HEK293 (cell line): ENCODE results near the gene AXL.
A peak's percentile ranks its signal among the peaks of the same experiment; 100 is the strongest.

Source experiments
- BCL11B ChIP-seq: fragments of 450-650 bp; formaldehyde crosslinking; IDR thresholded peaks from 2 replicates; pipeline ENCODE4 v1.5.1; 2016; ENCODE audit warnings: low read depth, missing biosample characterization, missing genetic modification characterization
- EGR2 ChIP-seq: fragments of 450-650 bp; formaldehyde crosslinking; IDR thresholded peaks from 2 replicates; pipeline ENCODE4 v1.5.1; 2016; ENCODE audit warnings: low read depth, missing biosample characterization, missing genetic modification characterization
- GLIS2 ChIP-seq: fragments of 450-650 bp; formaldehyde crosslinking; IDR thresholded peaks from 2 replicates; pipeline ENCODE4 v1.5.1; 2016; ENCODE audit warnings: missing biosample characterization, missing genetic modification characterization
- HOXC10 ChIP-seq: sonication (generic); formaldehyde crosslinking; IDR thresholded peaks from 2 replicates; pipeline ENCODE4 v1.8.1; 2023; ENCODE audit warnings: mild to moderate bottlenecking, missing genetic modification reagents
- PRDM1 ChIP-seq: fragments of 450-650 bp; formaldehyde crosslinking; IDR thresholded peaks from 2 replicates; pipeline ENCODE4; 2016; ENCODE audit warnings: missing biosample characterization, missing genetic modification characterization
- RBAK ChIP-seq: fragments of 450-650 bp; formaldehyde crosslinking; IDR thresholded peaks from 2 replicates; pipeline ENCODE4 v1.5.1; 2016; ENCODE audit warnings: missing biosample characterization, missing genetic modification characterization
- SALL2 ChIP-seq: fragments of 450-650 bp; formaldehyde crosslinking; IDR thresholded peaks from 2 replicates; pipeline ENCODE4 v1.5.0; 2017; ENCODE audit warnings: missing biosample characterization, mild to moderate bottlenecking, missing genetic modification characterization, borderline replicate concordance
- SP2 ChIP-seq: fragments of 450-650 bp; formaldehyde crosslinking; IDR thresholded peaks from 2 replicates; pipeline ENCODE4 v1.5.1; 2016; ENCODE audit warnings: missing biosample characterization, missing genetic modification characterization
- SP3 ChIP-seq: fragments of 450-650 bp; formaldehyde crosslinking; IDR thresholded peaks from 2 replicates; pipeline ENCODE4 v1.5.1; 2016; ENCODE audit warnings: missing biosample characterization, missing genetic modification characterization
- ZBTB11 ChIP-seq: fragments of 450-650 bp; formaldehyde crosslinking; conservative IDR thresholded peaks from 2 replicates; pipeline ENCODE4 v1.5.1; 2016; ENCODE audit warnings: low read depth, missing biosample characterization, missing genetic modification characterization
- ZFP37 ChIP-seq: fragments of 450-650 bp; formaldehyde crosslinking; IDR thresholded peaks from 2 replicates; pipeline ENCODE4 v1.5.1; 2016; ENCODE audit warnings: missing biosample characterization, missing genetic modification characterization
- ZNF114 ChIP-seq: fragments of 450-650 bp; formaldehyde crosslinking; IDR thresholded peaks from 2 replicates; pipeline ENCODE4 v1.5.0; 2017; ENCODE audit warnings: missing biosample characterization, missing genetic modification characterization
- ZNF121 ChIP-seq: fragments of 450-650 bp; formaldehyde crosslinking; IDR thresholded peaks from 2 replicates; pipeline ENCODE4 v1.5.1; 2016; ENCODE audit warnings: missing biosample characterization, missing genetic modification characterization
- ZNF174 ChIP-seq: fragments of 450-650 bp; formaldehyde crosslinking; IDR thresholded peaks from 2 replicates; pipeline ENCODE4 v1.5.0; 2017; ENCODE audit warnings: missing biosample characterization, mild to moderate bottlenecking, missing genetic modification characterization
- ZNF221 ChIP-seq: fragments of 450-650 bp; formaldehyde crosslinking; IDR thresholded peaks from 2 replicates; pipeline ENCODE4 v1.5.1; 2017; ENCODE audit warnings: missing biosample characterization, missing genetic modification characterization, borderline replicate concordance
- ZNF266 ChIP-seq: fragments of 450-650 bp; formaldehyde crosslinking; IDR thresholded peaks from 2 replicates; pipeline ENCODE4 v1.5.1; 2016; ENCODE audit warnings: missing biosample characterization, missing genetic modification characterization, low read depth
- ZNF324 ChIP-seq: fragments of 450-650 bp; formaldehyde crosslinking; IDR thresholded peaks from 2 replicates; pipeline ENCODE4 v1.5.1; 2016; ENCODE audit warnings: missing biosample characterization, missing genetic modification characterization
- ZNF341 ChIP-seq: fragments of 450-650 bp; formaldehyde crosslinking; IDR thresholded peaks from 2 replicates; pipeline ENCODE4; 2016; ENCODE audit warnings: low read depth, missing biosample characterization, missing genetic modification characterization
- ZNF398 ChIP-seq: fragments of 450-650 bp; formaldehyde crosslinking; IDR thresholded peaks from 2 replicates; pipeline ENCODE4 v1.5.1; 2017; ENCODE audit warnings: missing biosample characterization, missing genetic modification characterization
- ZNF558 ChIP-seq: fragments of 450-650 bp; formaldehyde crosslinking; IDR thresholded peaks from 2 replicates; pipeline ENCODE4 v1.5.1; 2016; ENCODE audit warnings: missing biosample characterization, missing genetic modification characterization
- ZNF600 ChIP-seq: fragments of 450-650 bp; formaldehyde crosslinking; IDR thresholded peaks from 2 replicates; pipeline ENCODE4 v1.5.1; 2016; ENCODE audit warnings: missing biosample characterization, missing genetic modification characterization
- ZNF621 ChIP-seq: fragments of 450-650 bp; formaldehyde crosslinking; IDR thresholded peaks from 2 replicates; pipeline ENCODE4 v1.5.1; 2017; ENCODE audit warnings: missing biosample characterization, missing genetic modification characterization
- ZNF623 ChIP-seq: fragments of 450-650 bp; formaldehyde crosslinking; IDR thresholded peaks from 2 replicates; pipeline ENCODE4 v1.5.1; 2016; ENCODE audit warnings: missing biosample characterization, missing genetic modification characterization
- ZNF645 ChIP-seq: fragments of 450-650 bp; formaldehyde crosslinking; IDR thresholded peaks from 2 replicates; pipeline ENCODE4; 2016; ENCODE audit warnings: missing biosample characterization, missing genetic modification characterization
- ZNF658 ChIP-seq: fragments of 450-650 bp; formaldehyde crosslinking; IDR thresholded peaks from 2 replicates; pipeline ENCODE4; 2016; ENCODE audit warnings: missing biosample characterization, missing genetic modification characterization
- ZNF660 ChIP-seq: fragments of 450-650 bp; IDR thresholded peaks from 2 replicates; pipeline ENCODE4 v1.5.1; 2018; ENCODE audit warnings: missing biosample characterization, mild to moderate bottlenecking, missing genetic modification characterization
- ZNF677 ChIP-seq: fragments of 450-650 bp; IDR thresholded peaks from 2 replicates; pipeline ENCODE4 v1.5.0; 2018; ENCODE audit warnings: missing biosample characterization, mild to moderate bottlenecking, missing genetic modification characterization, moderate library complexity
- ZNF785 ChIP-seq: fragments of 450-650 bp; formaldehyde crosslinking; IDR thresholded peaks from 2 replicates; pipeline ENCODE4 v1.5.1; 2016; ENCODE audit warnings: missing biosample characterization, missing genetic modification characterization
- ZNF791 ChIP-seq: fragments of 450-650 bp; formaldehyde crosslinking; IDR thresholded peaks from 2 replicates; pipeline ENCODE4 v1.5.1; 2016; ENCODE audit warnings: missing biosample characterization, missing genetic modification characterization
- TF ChIP-seq, protein P1 (sequence below): fragments of 450-650 bp; formaldehyde crosslinking; IDR thresholded peaks from 2 replicates; pipeline ENCODE4 v1.5.1; 2016; ENCODE audit warnings: missing biosample characterization, missing genetic modification characterization
- TF ChIP-seq, protein P2 (sequence below): fragments of 450-650 bp; formaldehyde crosslinking; IDR thresholded peaks from 2 replicates; pipeline ENCODE4 v1.5.1; 2016; ENCODE audit warnings: missing biosample characterization, missing genetic modification characterization

Gene AXL

GRCh38 chr19:41264581-41265394, 45.8 kb downstream of the AXL start (continued):
- TF ChIP-seq, protein P1, sequence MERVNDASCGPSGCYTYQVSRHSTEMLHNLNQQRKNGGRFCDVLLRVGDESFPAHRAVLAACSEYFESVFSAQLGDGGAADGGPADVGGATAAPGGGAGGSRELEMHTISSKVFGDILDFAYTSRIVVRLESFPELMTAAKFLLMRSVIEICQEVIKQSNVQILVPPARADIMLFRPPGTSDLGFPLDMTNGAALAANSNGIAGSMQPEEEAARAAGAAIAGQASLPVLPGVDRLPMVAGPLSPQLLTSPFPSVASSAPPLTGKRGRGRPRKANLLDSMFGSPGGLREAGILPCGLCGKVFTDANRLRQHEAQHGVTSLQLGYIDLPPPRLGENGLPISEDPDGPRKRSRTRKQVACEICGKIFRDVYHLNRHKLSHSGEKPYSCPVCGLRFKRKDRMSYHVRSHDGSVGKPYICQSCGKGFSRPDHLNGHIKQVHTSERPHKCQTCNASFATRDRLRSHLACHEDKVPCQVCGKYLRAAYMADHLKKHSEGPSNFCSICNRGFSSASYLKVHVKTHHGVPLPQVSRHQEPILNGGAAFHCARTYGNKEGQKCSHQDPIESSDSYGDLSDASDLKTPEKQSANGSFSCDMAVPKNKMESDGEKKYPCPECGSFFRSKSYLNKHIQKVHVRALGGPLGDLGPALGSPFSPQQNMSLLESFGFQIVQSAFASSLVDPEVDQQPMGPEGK (tag by site-specific recombination), result peak; percentile 16
- TF ChIP-seq ZNF785 (tag by site-specific recombination), result 0 out of 2 replicates have a peak, but pooled peaks have one; percentile 26
- TF ChIP-seq ZNF221 (tag by site-specific recombination), result no peak
- TF ChIP-seq GLIS2, result peak; percentile 79
- 0 out of 2 replicates have a peak, but pooled peaks have one; percentile 42 for TF ChIP-seq ZNF791 (tag by site-specific recombination)
- TF ChIP-seq ZNF600 (tag by site-specific recombination), result peak; percentile 57
- TF ChIP-seq BCL11B, result no peak
- TF ChIP-seq ZNF621 (tag by site-specific recombination), result no peak
- 0 out of 2 replicates have a peak, but pooled peaks have one; percentile 3 for TF ChIP-seq SALL2 (tag by site-specific recombination)
- TF ChIP-seq SP3 (tag by site-specific recombination), result peak; percentile 42
- peak; percentile 33; the same call in 1 of the 2 replicates for TF ChIP-seq EGR2
- no peak for TF ChIP-seq ZNF114 (tag by site-specific recombination)
- TF ChIP-seq ZNF174 (tag by site-specific recombination), result no peak
- no peak for TF ChIP-seq ZNF677
- TF ChIP-seq ZNF658 (tag by site-specific recombination), result no peak
- TF ChIP-seq ZNF660 (tag by site-specific recombination), result peak; percentile 10; the same call in 1 of the 2 replicates
- TF ChIP-seq, protein P2, sequence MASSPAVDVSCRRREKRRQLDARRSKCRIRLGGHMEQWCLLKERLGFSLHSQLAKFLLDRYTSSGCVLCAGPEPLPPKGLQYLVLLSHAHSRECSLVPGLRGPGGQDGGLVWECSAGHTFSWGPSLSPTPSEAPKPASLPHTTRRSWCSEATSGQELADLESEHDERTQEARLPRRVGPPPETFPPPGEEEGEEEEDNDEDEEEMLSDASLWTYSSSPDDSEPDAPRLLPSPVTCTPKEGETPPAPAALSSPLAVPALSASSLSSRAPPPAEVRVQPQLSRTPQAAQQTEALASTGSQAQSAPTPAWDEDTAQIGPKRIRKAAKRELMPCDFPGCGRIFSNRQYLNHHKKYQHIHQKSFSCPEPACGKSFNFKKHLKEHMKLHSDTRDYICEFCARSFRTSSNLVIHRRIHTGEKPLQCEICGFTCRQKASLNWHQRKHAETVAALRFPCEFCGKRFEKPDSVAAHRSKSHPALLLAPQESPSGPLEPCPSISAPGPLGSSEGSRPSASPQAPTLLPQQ (tag by site-specific recombination), result peak; percentile 77
- TF ChIP-seq ZNF398 (tag by site-specific recombination), result peak; percentile 63; the same call in 1 of the 2 replicates
- TF ChIP-seq ZNF645 (tag by site-specific recombination), result no peak
- TF ChIP-seq ZNF324 (tag by site-specific recombination), result no peak
- no peak for TF ChIP-seq ZFP37 (tag by site-specific recombination)
- 0 out of 2 replicates have a peak, but pooled peaks have one; percentile 53 for TF ChIP-seq ZNF121 (tag by site-specific recombination)
- no peak for TF ChIP-seq PRDM1
- TF ChIP-seq ZNF623 (tag by site-specific recombination), result no peak
- TF ChIP-seq ZBTB11 (tag by site-specific recombination), result peak; percentile 70
- TF ChIP-seq ZNF558, result no peak
- no peak for TF ChIP-seq RBAK
- peak; percentile 22; the same call in 1 of the 2 replicates for TF ChIP-seq ZNF341
- no peak for TF ChIP-seq HOXC10 (CRISPR knock-in tag)
- no peak for TF ChIP-seq ZNF266
- peak; percentile 60 for TF ChIP-seq SP2
